IMR-90 (cell line): ENCODE data around the gene HDAC3. TPM values are rescaled to one million over a fixed set of nuclear protein-coding genes. Genes with fewer than 3 reads are reported as not detected.

ENCODE experiments used
- ATAC-seq: fragments of 200-7000 bp; cut with Tn5 transposase; 2 replicates; pipeline ENCODE4 v1.9.1; 2020; ENCODE audit warnings: low read depth, mild to moderate bottlenecking, moderate library complexity
- BruUV-seq: library from RNA; stranded (reverse); fragments of 400-500 nt; replicated peaks from 2 replicates; lab custom pipeline; 2021; lab: Mats Ljungman, UMichigan
- CTCF ChIA-PET: fragments of 300-600 bp; formaldehyde crosslinking; extraction: SDS; loops from one replicate; lab custom pipeline; 2021; ENCODE audit warnings: antibody characterized with exemption; lab: Yijun Ruan, JAX
- POLR2A ChIA-PET: fragments of 300-600 bp; sonication (Branson Sonifier 250); formaldehyde crosslinking; loops from one replicate; lab custom pipeline; 2022; ENCODE audit warnings: antibody characterized with exemption; ENCODE audit not compliant: unreplicated experiment; lab: Charles Lee
- DNase-seq: peaks from one replicate; pipeline ENCODE4 v3.0.0; 2013
- H2AFZ ChIP-seq: replicated peaks from 2 replicates; pipeline ENCODE3; 2013; ENCODE audit warnings: low read length, mild to moderate bottlenecking; ENCODE audit not compliant: poor library complexity
- H2AK5ac ChIP-seq: 2 replicates; pipeline ENCODE4 v1.6.1; 2013; ENCODE audit warnings: low read depth, low read length, inconsistent platforms
- H2AK9ac ChIP-seq: replicated peaks from 2 replicates; pipeline ENCODE3; 2013; ENCODE audit warnings: mild to moderate bottlenecking, low read depth, low read length, moderate library complexity; ENCODE audit not compliant: poor library complexity
- H2BK120ac ChIP-seq: 2 replicates; pipeline ENCODE4 v1.6.1; 2013; ENCODE audit warnings: low read depth, low read length, inconsistent platforms
- H2BK15ac ChIP-seq: 3 replicates; pipeline ENCODE4 v1.6.1; 2013; ENCODE audit warnings: low read depth, low read length, inconsistent platforms
- H2BK20ac ChIP-seq: 2 replicates; pipeline ENCODE4 v1.6.1; 2013; ENCODE audit warnings: low read depth, mild to moderate bottlenecking, inconsistent platforms, low read length, moderate library complexity
- H2BK5ac ChIP-seq: 2 replicates; pipeline ENCODE4 v1.6.1; 2013; ENCODE audit warnings: mild to moderate bottlenecking, low read depth, low read length, inconsistent platforms; ENCODE audit not compliant: poor library complexity, severe bottlenecking
- H3K14ac ChIP-seq: replicated peaks from 2 replicates; pipeline ENCODE4 v1.6.1; 2013; ENCODE audit warnings: low read depth, low read length, inconsistent platforms
- H3K18ac ChIP-seq: 2 replicates; pipeline ENCODE4 v1.6.1; 2013; ENCODE audit warnings: low read depth, low read length, control low read depth
- H3K23ac ChIP-seq: 2 replicates; pipeline ENCODE4 v1.6.1; 2013; ENCODE audit warnings: low read depth, low read length, inconsistent platforms
- H3K27ac ChIP-seq: 2 replicates; pipeline ENCODE4 v1.5.1; 2013; ENCODE audit warnings: mild to moderate bottlenecking, control low read depth, low read length; ENCODE audit not compliant: insufficient read depth
- H3K27me3 ChIP-seq: 2 replicates; pipeline ENCODE4 v1.6.1; 2013; ENCODE audit warnings: low read length; ENCODE audit not compliant: control insufficient read depth, insufficient read depth
- H3K36me3 ChIP-seq: 2 replicates; pipeline ENCODE4 v1.6.1; 2013; ENCODE audit warnings: low read length, mixed read lengths; ENCODE audit not compliant: control insufficient read depth, insufficient read depth
- H3K4ac ChIP-seq: 2 replicates; pipeline ENCODE4 v1.6.1; 2013; ENCODE audit warnings: low read depth, low read length, inconsistent platforms
- H3K4me1 ChIP-seq: 2 replicates; pipeline ENCODE4 v1.6.1; 2013; ENCODE audit warnings: low read length, mixed read lengths; ENCODE audit not compliant: control insufficient read depth, insufficient read depth
- H3K4me2 ChIP-seq: 2 replicates; pipeline ENCODE4 v1.6.1; 2013; ENCODE audit warnings: low read depth, mild to moderate bottlenecking, control low read depth, low read length, moderate library complexity
- H3K4me3 ChIP-seq: 2 replicates; pipeline ENCODE4 v1.5.1; 2013; ENCODE audit warnings: low read depth, mild to moderate bottlenecking, control low read depth, low read length, moderate library complexity; ENCODE audit not compliant: insufficient read depth
- H3K56ac ChIP-seq: 2 replicates; pipeline ENCODE4 v1.6.1; 2013; ENCODE audit warnings: low read length, inconsistent platforms; ENCODE audit not compliant: insufficient read depth; ENCODE audit errors: extremely low read depth
- H3K79me1 ChIP-seq, 2 experiments: 2 replicates each; pipeline ENCODE4 v1.6.1; 2013; ENCODE audit warnings: low read length in 2 of 2, inconsistent platforms in 1 of 2, low read depth in 1 of 2
- H3K9ac ChIP-seq: 2 replicates; pipeline ENCODE4 v1.6.1; 2013; ENCODE audit warnings: low read depth, low read length, control low read depth
- H3K9me1 ChIP-seq: 2 replicates; pipeline ENCODE4 v1.6.1; 2013; ENCODE audit warnings: low read length, inconsistent platforms; ENCODE audit not compliant: insufficient read depth
- H3K9me3 ChIP-seq: 2 replicates; pipeline ENCODE4 v1.6.1; 2013; ENCODE audit warnings: low read length; ENCODE audit not compliant: control insufficient read depth, insufficient read depth
- H4K20me1 ChIP-seq: 2 replicates; pipeline ENCODE4 v1.6.1; 2013; ENCODE audit warnings: low read length, inconsistent platforms; ENCODE audit not compliant: insufficient read depth
- H4K5ac ChIP-seq: 2 replicates; pipeline ENCODE4 v1.6.1; 2013; ENCODE audit warnings: mild to moderate bottlenecking, low read depth, low read length, control low read depth
- H4K8ac ChIP-seq, 2 experiments: 2 replicates each; pipeline ENCODE4 v1.6.1; 2013; ENCODE audit warnings: low read depth in 2 of 2, low read length in 2 of 2, control low read depth in 1 of 2, inconsistent platforms in 1 of 2
- H4K91ac ChIP-seq: 2 replicates; pipeline ENCODE4 v1.6.1; 2013; ENCODE audit warnings: low read depth, low read length, inconsistent platforms; ENCODE audit not compliant: insufficient read depth
- BHLHE40 ChIP-seq: fragments of 150-350 bp; IDR thresholded peaks from 2 replicates; pipeline ENCODE4 v1.6.1; 2016; ENCODE audit warnings: mild to moderate bottlenecking, low read depth, low read length
- CEBPB ChIP-seq: IDR thresholded peaks from 2 replicates; pipeline ENCODE4 v1.6.1; 2012; ENCODE audit warnings: low read depth, low read length, improper control_type of control experiment
- CHD1 ChIP-seq: IDR thresholded peaks from 2 replicates; pipeline ENCODE4 v1.6.1; 2012; ENCODE audit warnings: low read depth, low read length, improper control_type of control experiment
- CTCF ChIP-seq: conservative IDR thresholded peaks from 2 replicates; pipeline ENCODE4 v1.5.1; 2012; ENCODE audit warnings: mild to moderate bottlenecking, low read depth, low read length, improper control_type of control experiment
- ELK1 ChIP-seq: fragments of 150-350 bp; IDR thresholded peaks from 2 replicates; pipeline ENCODE4 v1.6.1; 2016; ENCODE audit warnings: low read depth, mild to moderate bottlenecking, low read length, moderate library complexity, borderline replicate concordance
- FOS ChIP-seq: fragments of 150-350 bp; IDR thresholded peaks from 2 replicates; pipeline ENCODE4 v1.6.1; 2016; ENCODE audit warnings: low read depth, low read length
- MAFK ChIP-seq: IDR thresholded peaks from 2 replicates; pipeline ENCODE4 v1.6.1; 2012; ENCODE audit warnings: low read depth, low read length, improper control_type of control experiment
- MAZ ChIP-seq: IDR thresholded peaks from 2 replicates; pipeline ENCODE4 v1.6.1; 2012; ENCODE audit warnings: low read depth, mild to moderate bottlenecking, low read length, improper control_type of control experiment, moderate library complexity, borderline replicate concordance
- MXI1 ChIP-seq: IDR thresholded peaks from 2 replicates; pipeline ENCODE4 v1.6.1; 2012; ENCODE audit warnings: low read depth, mild to moderate bottlenecking, low read length, moderate library complexity, borderline replicate concordance
- NFE2L2 ChIP-seq: fragments of 150-350 bp; IDR thresholded peaks from 2 replicates; pipeline ENCODE4 v1.6.1; 2016; ENCODE audit warnings: low read depth, mild to moderate bottlenecking, low read length
- POLR2A ChIP-seq: IDR thresholded peaks from 2 replicates; pipeline ENCODE4 v1.6.1; 2012; ENCODE audit warnings: mild to moderate bottlenecking, low read depth, low read length
- RAD21 ChIP-seq: IDR thresholded peaks from 2 replicates; pipeline ENCODE4 v1.6.1; 2012; ENCODE audit warnings: low read length, improper control_type of control experiment
- RCOR1 ChIP-seq: IDR thresholded peaks from 2 replicates; pipeline ENCODE4 v1.6.1; 2012; ENCODE audit warnings: mild to moderate bottlenecking, low read length, improper control_type of control experiment; ENCODE audit not compliant: insufficient replicate concordance
- RFX5 ChIP-seq: IDR thresholded peaks from 2 replicates; pipeline ENCODE4 v1.8.0; 2012; ENCODE audit warnings: low read depth, mild to moderate bottlenecking, low read length, moderate library complexity
- SMC3 ChIP-seq: fragments of 150-350 bp; IDR thresholded peaks from 2 replicates; pipeline ENCODE4 v1.6.1; 2016; ENCODE audit warnings: low read depth, mild to moderate bottlenecking, antibody characterized with exemption, low read length, moderate library complexity
- USF2 ChIP-seq: fragments of 150-350 bp; IDR thresholded peaks from 2 replicates; pipeline ENCODE4 v1.6.1; 2017; ENCODE audit warnings: mild to moderate bottlenecking, antibody characterized with exemption, low read length, low read depth
- dilution Hi-C: fragments of 300-500 bp; cut with HindIII; formaldehyde crosslinking; loops from one replicate; pipeline ENCODE4 v1.14.3; 2018; ENCODE audit warnings: low sequenced_read_pairs; ENCODE audit not compliant: unreplicated experiment
- in situ Hi-C: fragments of 300-500 bp; cut with MboI; formaldehyde crosslinking; loops from 3 replicates; pipeline ENCODE4 v1.14.3; 2019; ENCODE audit warnings: low sequenced_read_pairs, inconsistent platforms, mixed read lengths
- intact Hi-C: fragments of 100-400 bp; cut with micrococcal nuclease; formaldehyde crosslinking; loops from 2 replicates; pipeline ENCODE4 v1.10.0; 2022
- polyA plus RNA-seq, 3 experiments: library from polyadenylated mRNA; depleted of rRNA; stranded (reverse); fragments of >200 nt; gene quantifications; 2 replicates each; pipeline ENCODE4 v1.2.3, GENCODE V29; 2012; ENCODE audit warnings: low replicate concordance in 1 of 3
- total RNA-seq: library from RNA; depleted of rRNA; stranded (reverse); fragments of >200 nt; gene quantifications from 2 replicates; pipeline ENCODE4 v1.2.3, GENCODE V29; 2012

Gene HDAC3
- total and polyA plus RNA-seq, 2 of the 4 experiments (the other 2 are of a cell fraction), result 84.2 to 89.7 TPM

- Histone ChIP-seq H2BK5ac (no peak overlapping the region), H3K27ac (no peak overlapping the region), H4K20me1 (0 out of 2 replicates have a peak, but pooled peaks cover 3% of the 10 kb centered on the region), H3K14ac (0 out of 2 replicates have a peak overlapping the region, but pooled peaks have one; percentile 24), H3K4me1 (no peaks in the 10 kb centered on the region), H3K27me3 (no peaks in the 10 kb centered on the region), H4K8ac (no peak overlapping the region), H3K36me3 (no peaks in the 10 kb centered on the region), H3K4ac (no peak overlapping the region), H3K4me3 (no peak overlapping the region), H3K9me3 (no peaks in the 10 kb centered on the region), H2AFZ (no peak overlapping the region), H2BK120ac (no peak overlapping the region), H2AK5ac (no peak overlapping the region), H2AK9ac (no peak overlapping the region), H2BK20ac (no peak overlapping the region), H3K9me1 (no peaks in the 10 kb centered on the region; the same call in 1 of the 2 replicates), H3K9ac (no peak overlapping the region), H3K18ac (no peak overlapping the region), H3K4me2 (no peak overlapping the region), H4K5ac (no peak overlapping the region), H4K91ac (no peak overlapping the region), H3K56ac (no peak overlapping the region), H2BK15ac (no peak overlapping the region), H3K79me1 (peaks cover 17 to 50% of the 10 kb centered on the region in 2 experiments), H3K23ac (no peak overlapping the region)
- ChIA-PET CTCF (interaction anchor here (1.2 kb wide), 1 partner anchor 22 kb away, joined by 6 read pairs; no protein-coding TSS in a partner anchor), POLR2A (no interaction called here)
- TF ChIP-seq SMC3 (no peak), CHD1 (no peak), CEBPB (no peak), RFX5 (no peak), NFE2L2 (no peak), RCOR1 (no peak), USF2 (no peak), FOS (no peak), ELK1 (no peak), POLR2A (no peak), MXI1 (no peak), CTCF (no peak), RAD21 (no peak), MAZ (no peak), MAFK (no peak), BHLHE40 (no peak)
- no TSS peak for BruUV-seq
- DNase-seq (no peak), ATAC-seq (no peak)
- dilution Hi-C loops, result no loop called here
- in situ Hi-C loops, result no loop called here
- intact Hi-C loops, result no loop called here
Measured at GRCh38 chr5:141613344-141613743, 23.3 kb downstream of the HDAC3 start.
